K562 (cell line): ENCODE data around the gene ARHGAP24. TPM values are rescaled to one million over a fixed set of nuclear protein-coding genes. Genes with fewer than 3 reads are reported as not detected.

ENCODE experiments used
- ATAC-seq: fragments of 200-7000 bp; cut with Tn5 transposase; 3 replicates; pipeline ENCODE4 v1.9.1; 2020; ENCODE audit warnings: moderate library complexity
- BruUV-seq: library from RNA; stranded (reverse); fragments of 400-500 nt; replicated peaks from 2 replicates; lab custom pipeline; 2021; lab: Mats Ljungman, UMichigan
- CTCF ChIA-PET: fragments of 300-600 bp; formaldehyde crosslinking; extraction: SDS; loops from one replicate; lab custom pipeline; 2021; ENCODE audit warnings: low intra/inter-chr PET ratio; lab: Yijun Ruan, JAX
- POLR2A ChIA-PET: fragments of 300-600, 350-650 bp; sonication (Branson Sonifier 250); formaldehyde crosslinking; extraction: SDS; loops from one replicate; lab custom pipeline; 2021; ENCODE audit warnings: antibody characterized with exemption, inconsistent platforms; lab: Yijun Ruan, JAX
- DNase-seq, 4 experiments: peaks; one replicate each; pipeline versions ENCODE4 v3.0.0 to v3.0.0-alpha.2; 2011 to 2018; ENCODE audit warnings: low spot score in 3 of 4, mixed read lengths in 3 of 4; ENCODE audit errors: extremely low read depth in 1 of 4
- FAIRE-seq: peaks from 2 replicates; lab custom pipeline; 2011; peaks lifted over from hg19 to GRCh38; lab: Jason Lieb, UNC
- H2AFZ ChIP-seq: 2 replicates; pipeline ENCODE4 v1.6.0; 2011; ENCODE audit warnings: low read depth, low read length, control low read depth, inconsistent platforms
- H3K27ac ChIP-seq: fragments of 200-600 bp; 3 replicates; pipeline ENCODE4 v1.8.0; 2011; ENCODE audit warnings: low read depth, mild to moderate bottlenecking, control low read depth, inconsistent platforms, low read length, moderate library complexity, mixed read lengths; ENCODE audit errors: extremely low read depth
- H3K27me3 ChIP-seq, 2 experiments: fragments of 300-600 bp in 1 of 2; 2 replicates in 1 of 2; 3 replicates in 1 of 2; pipeline versions ENCODE4 v1.6.0 to v1.8.0; 2011; ENCODE audit warnings: inconsistent platforms in 2 of 2, low read length in 2 of 2, mild to moderate bottlenecking in 1 of 2, mixed read lengths in 1 of 2, moderate library complexity in 1 of 2; ENCODE audit not compliant: control insufficient read depth in 2 of 2, insufficient read depth in 2 of 2
- H3K36me3 ChIP-seq: fragments of 300-600 bp; 3 replicates; pipeline ENCODE4 v1.8.0; 2011; ENCODE audit warnings: mild to moderate bottlenecking, low read length, inconsistent platforms; ENCODE audit not compliant: control insufficient read depth, insufficient read depth
- H3K4me1 ChIP-seq, 2 experiments: fragments of 200-600 bp in 1 of 2; replicated peaks in 1 of 2; 2 replicates in 1 of 2; 3 replicates in 1 of 2; pipeline versions ENCODE4 v1.5.1 to v1.8.0; 2011; ENCODE audit warnings: inconsistent platforms in 2 of 2, low read length in 2 of 2, mild to moderate bottlenecking in 1 of 2, mixed read lengths in 1 of 2, moderate library complexity in 1 of 2; ENCODE audit not compliant: control insufficient read depth in 2 of 2, insufficient read depth in 2 of 2
- H3K4me2 ChIP-seq: 2 replicates; pipeline ENCODE4 v1.6.1; 2011; ENCODE audit warnings: low read length, control low read depth, inconsistent platforms, mixed read lengths; ENCODE audit not compliant: insufficient read depth
- H3K4me3 ChIP-seq: fragments of 200-600 bp; sonication (generic), shearing (Covaris generic); 2 replicates; pipeline ENCODE4 v1.5.1; 2016; ENCODE audit warnings: control low read depth, inconsistent platforms
- H3K79me2 ChIP-seq: fragments of 200-600 bp; 3 replicates; pipeline ENCODE4 v1.8.0; 2011; ENCODE audit warnings: low read length, inconsistent platforms; ENCODE audit not compliant: control insufficient read depth, insufficient read depth
- H3K9ac ChIP-seq, 2 experiments: 2 replicates each; pipeline versions ENCODE4 v1.6.0 to v1.6.1; 2011; ENCODE audit warnings: low read depth in 2 of 2, low read length in 2 of 2, control low read depth in 1 of 2, inconsistent platforms in 1 of 2, mild to moderate bottlenecking in 1 of 2, mixed read lengths in 1 of 2; ENCODE audit not compliant: insufficient read depth in 1 of 2
- H3K9me1 ChIP-seq: one replicate; pipeline ENCODE4 v1.6.0; 2011; ENCODE audit warnings: inconsistent platforms, mild to moderate bottlenecking, low read length, moderate library complexity; ENCODE audit not compliant: control insufficient read depth, insufficient read depth
- H3K9me3 ChIP-seq: replicated peaks from 2 replicates; pipeline ENCODE4 v1.5.1; 2011; ENCODE audit warnings: low read depth, low read length, inconsistent platforms; ENCODE audit not compliant: control insufficient read depth, insufficient read depth
- H4K20me1 ChIP-seq: replicated peaks from 2 replicates; pipeline ENCODE4 v1.6.1; 2011; ENCODE audit warnings: low read length, inconsistent platforms, mixed read lengths; ENCODE audit not compliant: control insufficient read depth, insufficient read depth
- POLR2G ChIP-seq: fragments of 200-400 bp; formaldehyde crosslinking; IDR thresholded peaks from 2 replicates; pipeline ENCODE4 v1.6.1; 2017; ENCODE audit warnings: low read depth, mild to moderate bottlenecking, antibody characterized with exemption, low read length, moderate library complexity
- TAF15 ChIP-seq: fragments of 200-400 bp; formaldehyde crosslinking; IDR thresholded peaks from 2 replicates; pipeline ENCODE4 v1.6.1; 2017; ENCODE audit warnings: mild to moderate bottlenecking, low read depth, low read length, moderate library complexity
- ZNF583 ChIP-seq: fragments of 250-450 bp; sonication (Bioruptor Pico); IDR thresholded peaks from 2 replicates; pipeline ENCODE4 v1.4.0; 2020
- WGBS: fragments of 100-300 bp; shearing (Covaris generic); methylation state at CpG from one replicate; pipeline ENCODE4 v1.1.6; 2016; ENCODE audit warnings: low coverage, mixed read lengths; ENCODE audit not compliant: insufficient coverage; ENCODE audit errors: missing lambda C conversion rate; 5-methylcytosine and 5-hydroxymethylcytosine counted together
- in situ Hi-C: fragments of 300-500 bp; cut with MboI; formaldehyde crosslinking; loops from 4 replicates; pipeline ENCODE4 v1.15.0; 2018; ENCODE audit warnings: inconsistent platforms, mixed read lengths
- intact Hi-C: fragments of 100-400 bp; cut with micrococcal nuclease; formaldehyde crosslinking; loops from 2 replicates; pipeline ENCODE4 v1.14.2; 2022
- polyA plus RNA-seq, 8 experiments: library from polyadenylated mRNA; depleted of rRNA in 4 of 8; stranded (reverse) in 5 of 8; unstranded in 3 of 8; fragments of >200 nt; fragmentation: Nextera tagmentation in 2 of 8; fragmentation: Illumina TruSeq in 1 of 8; extraction: Ambion mirVana in 2 of 8; extraction: Trizol in 1 of 8; gene quantifications; 2 replicates each; pipeline versions ENCODE4 v1.2.1 to v1.2.3, GENCODE V29; 2011 to 2014; ENCODE audit warnings: inconsistent platforms in 1 of 8, missing spikeins in 1 of 8
- total RNA-seq, 7 experiments: library from RNA; depleted of rRNA in 6 of 7; stranded (reverse); fragments of >200 nt in 6 of 7; fragmentation: Illumina TruSeq in 2 of 7; extraction: Trizol in 2 of 7; gene quantifications; 2 replicates each; pipeline versions ENCODE4 v1.2.1 to v1.2.3, GENCODE V29; 2011 to 2021; ENCODE audit warnings: low replicate concordance in 1 of 7

Gene ARHGAP24
- total and polyA plus RNA-seq, 9 of the 15 experiments (the other 6 are each of a cell fraction or from before 2014, with no cell fraction given) = 8.0 to 22.6 (median 14.0) TPM

- ChIA-PET POLR2A (interaction anchor here (0.7 kb wide), 1 partner anchor 24 kb away, joined by 3 read pairs; no protein-coding TSS in a partner anchor), CTCF (interaction anchor here (0.6 kb wide), 1 partner anchor 256 kb away, joined by 3 read pairs; no protein-coding TSS in a partner anchor)
- FAIRE-seq = no peak
- H3K27me3 ChIP-seq = no peaks in the 10 kb centered on the region
- no peak overlapping the region for H3K4me2 ChIP-seq
- H3K9ac ChIP-seq = no peak overlapping the region
- H3K4me1 ChIP-seq = no peaks in the 10 kb centered on the region
- BruUV-seq = no TSS peak
- 62% methylated on average over 3 of the region's 3 CpGs for WGBS
- intact Hi-C loops = no loop called here
- H3K36me3 ChIP-seq = no peaks in the 10 kb centered on the region
- H4K20me1 ChIP-seq = no peaks in the 10 kb centered on the region
- H3K79me2 ChIP-seq = no peaks in the 10 kb centered on the region
- DNase-seq = no peak
- no peak for TF ChIP-seq POLR2G
- no peak for ATAC-seq
- no peaks in the 10 kb centered on the region; the same call in 1 of the 2 replicates for H3K9me3 ChIP-seq
- H3K4me3 ChIP-seq = no peak overlapping the region
- in situ Hi-C loops = no loop called here
- no peaks in the 10 kb centered on the region for H3K9me1 ChIP-seq
- H2AFZ ChIP-seq = no peak overlapping the region
- H3K27ac ChIP-seq = no peak overlapping the region
These were observed 314.3 kb downstream of the ARHGAP24 start for GRCh38 chr4:85789241-85789640.

- Histone ChIP-seq H4K20me1 (no peaks in the 10 kb centered on the region), H3K27ac (no peak overlapping the region), H3K9ac (no peak overlapping the region), H3K79me2 (no peaks in the 10 kb centered on the region), H3K27me3 (no peaks in the 10 kb centered on the region), H3K4me2 (no peak overlapping the region), H3K4me1 (no peaks in the 10 kb centered on the region), H2AFZ (no peak overlapping the region), H3K36me3 (no peaks in the 10 kb centered on the region), H3K9me3 (no peaks in the 10 kb centered on the region; the same call in 1 of the 2 replicates), H3K9me1 (no peaks in the 10 kb centered on the region), H3K4me3 (no peak overlapping the region)
- intact Hi-C loops (no loop called here), in situ Hi-C loops (no loop called here)
- CTCF ChIA-PET = no interaction called here
- POLR2A ChIA-PET = no interaction called here
- FAIRE-seq (no peak), DNase-seq (no peak), ATAC-seq (no peak)
- TF ChIP-seq ZNF583 (CRISPR knock-in tag) (no peak), TAF15 (no peak)
- no TSS peak for BruUV-seq
These were observed 315.6 kb downstream of the ARHGAP24 start for GRCh38 chr4:85790582-85790981.
